ENCODE measurements around the gene RGL1.

DNA sequence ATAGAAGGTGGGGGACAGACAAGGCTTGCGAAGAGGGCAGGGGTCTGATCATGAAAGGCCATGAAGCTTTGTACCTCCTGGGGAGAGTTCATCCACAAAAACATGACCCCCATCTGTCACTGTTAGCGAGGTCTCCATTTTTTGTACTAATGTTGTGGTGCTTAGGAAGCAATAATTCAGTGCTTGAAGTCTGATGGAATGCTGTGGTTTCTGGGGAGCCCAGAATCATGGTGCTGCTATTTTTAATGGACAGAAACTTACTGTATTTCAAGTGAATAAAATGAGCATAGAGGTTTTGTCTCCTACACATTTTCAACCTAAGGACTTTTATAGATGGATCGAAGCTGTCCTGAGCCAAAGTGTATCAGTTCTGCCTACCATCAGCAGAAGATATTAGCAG lies 28.2 kb upstream of the RGL1 start:
- TF ChIP-seq, protein P1, sequence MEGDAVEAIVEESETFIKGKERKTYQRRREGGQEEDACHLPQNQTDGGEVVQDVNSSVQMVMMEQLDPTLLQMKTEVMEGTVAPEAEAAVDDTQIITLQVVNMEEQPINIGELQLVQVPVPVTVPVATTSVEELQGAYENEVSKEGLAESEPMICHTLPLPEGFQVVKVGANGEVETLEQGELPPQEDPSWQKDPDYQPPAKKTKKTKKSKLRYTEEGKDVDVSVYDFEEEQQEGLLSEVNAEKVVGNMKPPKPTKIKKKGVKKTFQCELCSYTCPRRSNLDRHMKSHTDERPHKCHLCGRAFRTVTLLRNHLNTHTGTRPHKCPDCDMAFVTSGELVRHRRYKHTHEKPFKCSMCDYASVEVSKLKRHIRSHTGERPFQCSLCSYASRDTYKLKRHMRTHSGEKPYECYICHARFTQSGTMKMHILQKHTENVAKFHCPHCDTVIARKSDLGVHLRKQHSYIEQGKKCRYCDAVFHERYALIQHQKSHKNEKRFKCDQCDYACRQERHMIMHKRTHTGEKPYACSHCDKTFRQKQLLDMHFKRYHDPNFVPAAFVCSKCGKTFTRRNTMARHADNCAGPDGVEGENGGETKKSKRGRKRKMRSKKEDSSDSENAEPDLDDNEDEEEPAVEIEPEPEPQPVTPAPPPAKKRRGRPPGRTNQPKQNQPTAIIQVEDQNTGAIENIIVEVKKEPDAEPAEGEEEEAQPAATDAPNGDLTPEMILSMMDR (IDR thresholded peaks at IDR 0.05; ENCODE audit: low read depth, low read length, poor library complexity, severe bottlenecking): no peak
- no peak for TF ChIP-seq EZH2phosphoT487 (IDR thresholded peaks at IDR 0.05; ENCODE audit: borderline replicate concordance, low read length)

All from DOHH2 (cell line).